GM10248 (cell line): ENCODE data around the gene TMPRSS6.

Source experiments
- CTCF ChIA-PET: fragments of 300-600 bp; sonication (Branson Sonifier 250); formaldehyde crosslinking; extraction: SDS; loops from one replicate; lab custom pipeline; 2021; ENCODE audit warnings: antibody characterized with exemption; lab: Yijun Ruan, JAX
- POLR2A ChIA-PET: fragments of 350-650 bp; sonication (Branson Sonifier 250); formaldehyde crosslinking; extraction: SDS; loops from one replicate; lab custom pipeline; 2020; ENCODE audit warnings: antibody characterized with exemption; lab: Yijun Ruan, JAX
- DNase-seq: peaks from one replicate; pipeline ENCODE4 v3.0.0; 2012; ENCODE audit errors: extremely low spot score
- CTCF ChIP-seq: IDR thresholded peaks from 2 replicates; pipeline ENCODE4 v1.5.1; 2012; ENCODE audit warnings: mild to moderate bottlenecking, low read depth; ENCODE audit errors: extremely low read depth, missing control alignments, control extremely low read depth

Gene TMPRSS6

GRCh38 chr22:37051391-37052385 is 57.8 kb downstream of the TMPRSS6 start, which contains the start of gene KCTD17:
Gene KCTD17, plus strand, starts transcription at chr22:37051742. Its CDS starts 19 bp downstream, at chr22:37051761.
- peak; percentile 96 for DNase-seq
- CTCF ChIA-PET: interaction anchor here (1.1 to 2.3 kb wide), 3 partner anchors 25 to 148 kb away, joined by 3 to 8 read pairs (median 4); partner anchors contain the start of genes MPST and TST
- POLR2A ChIA-PET: no interaction called here
- TF ChIP-seq CTCF: no peak

GRCh38 chr22:37050913-37051312 is 58.6 kb downstream of the TMPRSS6 start:
- no peak for DNase-seq
- ChIA-PET CTCF (interaction anchor here (1.1 to 2.3 kb wide), 3 partner anchors 26 to 149 kb away, joined by 3 to 8 read pairs (median 4); partner anchors contain the start of genes MPST and TST), POLR2A (interaction anchor here (0.6 kb wide), 1 partner anchor 275 kb away, joined by 3 read pairs; the partner anchor contains the start of gene IFT27)
- TF ChIP-seq CTCF: no peak

GRCh38 chr22:37049224-37049623 is 60.3 kb downstream of the TMPRSS6 start:
- DNase-seq: no peak
- CTCF ChIA-PET: interaction anchor here (0.8 to 1.4 kb wide), 3 partner anchors 27 to 43 kb away, joined by 3 read pairs; no protein-coding TSS in a partner anchor
- no peak for TF ChIP-seq CTCF
- POLR2A ChIA-PET: no interaction called here

GRCh38 chr22:37048133-37048532 is 61.4 kb downstream of the TMPRSS6 start:
- TF ChIP-seq CTCF: no peak
- ChIA-PET POLR2A (no interaction called here), CTCF (interaction anchor here (0.8 to 5.8 kb wide), 5 partner anchors 26 to 274 kb away, joined by 3 to 34 read pairs (median 3); no protein-coding TSS in a partner anchor)
- no peak for DNase-seq

GRCh38 chr22:37047006-37047405 is 62.5 kb downstream of the TMPRSS6 start:
- no peak for DNase-seq
- POLR2A ChIA-PET: no interaction called here
- CTCF ChIA-PET: interaction anchor here (0.9 to 5.8 kb wide), 12 partner anchors 8 to 264 kb away, joined by 3 to 40 read pairs (median 6); partner anchors contain the start of genes MPST and TST
- no peak for TF ChIP-seq CTCF

GRCh38 chr22:37046589-37046988 is 62.9 kb downstream of the TMPRSS6 start:
- CTCF ChIA-PET: interaction anchor here (0.9 to 5.8 kb wide), 16 partner anchors 8 to 264 kb away, joined by 3 to 40 read pairs (median 4); partner anchors contain the start of genes MPST and TST
- POLR2A ChIA-PET: no interaction called here
- TF ChIP-seq CTCF: no peak
- DNase-seq: no peak
